ENCODE measurements around the gene TMEM255B. TPM values are rescaled to one million over a fixed set of nuclear protein-coding genes. Genes with fewer than 3 reads are reported as not detected.

Gene TMEM255B
- polyA plus RNA-seq, 1 donor (not counting 4 experiments of a cell fraction or from before 2014, with no cell fraction given): 7.6 TPM

DNA sequence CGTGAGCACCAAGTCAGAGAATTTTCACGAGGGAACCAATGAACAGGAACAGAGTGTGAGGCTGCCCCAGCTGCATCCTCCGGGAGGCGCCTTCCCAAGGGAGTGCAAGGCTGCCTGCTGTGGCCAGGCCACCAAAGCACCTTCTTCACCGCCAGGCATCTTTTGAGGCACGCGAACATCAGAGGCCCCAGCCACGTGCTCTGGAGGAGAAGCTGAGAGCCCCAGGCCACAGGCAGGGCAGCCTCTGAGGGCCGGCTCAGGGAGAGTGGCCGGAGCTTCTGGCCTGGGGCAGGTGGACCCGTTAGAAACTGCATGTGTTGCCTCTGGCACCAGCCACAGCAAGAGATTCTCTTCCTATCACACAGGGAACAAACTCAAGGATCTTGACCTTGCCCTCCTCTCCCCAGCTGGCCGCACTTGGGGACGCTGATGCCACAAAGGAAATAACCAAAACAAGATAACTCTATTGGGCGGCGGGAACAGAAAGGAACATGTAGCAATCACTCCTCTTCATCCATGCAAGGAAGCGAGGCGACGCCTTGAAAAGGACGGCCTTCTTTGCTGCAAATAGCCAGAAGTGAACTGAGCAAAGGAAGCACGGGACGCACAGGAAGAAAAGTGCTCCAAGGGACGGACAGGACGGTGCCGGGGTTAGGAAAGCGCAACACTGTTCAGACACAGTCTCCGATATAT, 85.0 kb downstream of the TMEM255B start:
- H3K27me3 ChIP-seq (ENCODE audit: control insufficient read depth, extremely low read depth, insufficient read depth, low read length): no peaks in the 10 kb centered on the region
- peaks cover 33% of the 10 kb centered on the region for H4K20me1 ChIP-seq (ENCODE audit: control insufficient read depth, extremely low read depth, insufficient read depth, low read length)
- H3K4me1 ChIP-seq (ENCODE audit: control insufficient read depth, extremely low read depth, insufficient read depth, low read length): peaks cover 62% of the 10 kb centered on the region
- H3K36me3 ChIP-seq (ENCODE audit: control insufficient read depth in 2 of 2, extremely low read depth in 1 of 2, insufficient read depth in 2 of 2, low read length in 2 of 2): peaks cover 38 to 70% of the 10 kb centered on the region in 2 experiments
- no peak overlapping the region for H3K4me2 ChIP-seq (ENCODE audit: control insufficient read depth, extremely low read depth, insufficient read depth, low read depth, low read length)
- dilution Hi-C loops (cut with MboI; ENCODE audit: extremely low pct_ligation_motif_present, low sequenced_read_pairs): no loop called here
- DNase-seq (ENCODE audit: low read depth, low spot score) (no peak), FAIRE-seq (no peak)
- no peak overlapping the region for H3K9ac ChIP-seq (ENCODE audit: control insufficient read depth, extremely low read depth, insufficient read depth, low read length)
- peaks cover 2% of the 10 kb centered on the region for H3K9me1 ChIP-seq (ENCODE audit: control insufficient read depth, extremely low read depth, insufficient read depth, low read length)
- H3K79me2 ChIP-seq (ENCODE audit: control insufficient read depth, insufficient read depth, low read length): peaks cover 82% of the 10 kb centered on the region
- no peaks in the 10 kb centered on the region for H3K9me3 ChIP-seq (ENCODE audit: control insufficient read depth, low read depth, low read length)
- no peak overlapping the region for H3K27ac ChIP-seq (ENCODE audit: control insufficient read depth, insufficient read depth, low read length)
- no peak overlapping the region for H2AFZ ChIP-seq (ENCODE audit: control insufficient read depth, low read length)
- TF ChIP-seq EZH2 (IDR thresholded peaks at IDR 0.05; ENCODE audit: low read length): no peak
- TF ChIP-seq, protein P1, sequence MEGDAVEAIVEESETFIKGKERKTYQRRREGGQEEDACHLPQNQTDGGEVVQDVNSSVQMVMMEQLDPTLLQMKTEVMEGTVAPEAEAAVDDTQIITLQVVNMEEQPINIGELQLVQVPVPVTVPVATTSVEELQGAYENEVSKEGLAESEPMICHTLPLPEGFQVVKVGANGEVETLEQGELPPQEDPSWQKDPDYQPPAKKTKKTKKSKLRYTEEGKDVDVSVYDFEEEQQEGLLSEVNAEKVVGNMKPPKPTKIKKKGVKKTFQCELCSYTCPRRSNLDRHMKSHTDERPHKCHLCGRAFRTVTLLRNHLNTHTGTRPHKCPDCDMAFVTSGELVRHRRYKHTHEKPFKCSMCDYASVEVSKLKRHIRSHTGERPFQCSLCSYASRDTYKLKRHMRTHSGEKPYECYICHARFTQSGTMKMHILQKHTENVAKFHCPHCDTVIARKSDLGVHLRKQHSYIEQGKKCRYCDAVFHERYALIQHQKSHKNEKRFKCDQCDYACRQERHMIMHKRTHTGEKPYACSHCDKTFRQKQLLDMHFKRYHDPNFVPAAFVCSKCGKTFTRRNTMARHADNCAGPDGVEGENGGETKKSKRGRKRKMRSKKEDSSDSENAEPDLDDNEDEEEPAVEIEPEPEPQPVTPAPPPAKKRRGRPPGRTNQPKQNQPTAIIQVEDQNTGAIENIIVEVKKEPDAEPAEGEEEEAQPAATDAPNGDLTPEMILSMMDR (optimal IDR thresholded peaks at IDR 0.05 in 1 of 3, IDR thresholded peaks at IDR 0.05 in 1 of 3, conservative IDR thresholded peaks at IDR 0.05 in 1 of 3; ENCODE audit: extremely low read depth in 1 of 3, insufficient read depth in 2 of 3, low read length in 3 of 3): no peak
- H3K4me3 ChIP-seq (ENCODE audit: control insufficient read depth in 2 of 3, extremely low read depth in 1 of 3, insufficient read depth in 2 of 3, low read depth in 1 of 3, low read length in 3 of 3): no peak overlapping the region

DNA sequence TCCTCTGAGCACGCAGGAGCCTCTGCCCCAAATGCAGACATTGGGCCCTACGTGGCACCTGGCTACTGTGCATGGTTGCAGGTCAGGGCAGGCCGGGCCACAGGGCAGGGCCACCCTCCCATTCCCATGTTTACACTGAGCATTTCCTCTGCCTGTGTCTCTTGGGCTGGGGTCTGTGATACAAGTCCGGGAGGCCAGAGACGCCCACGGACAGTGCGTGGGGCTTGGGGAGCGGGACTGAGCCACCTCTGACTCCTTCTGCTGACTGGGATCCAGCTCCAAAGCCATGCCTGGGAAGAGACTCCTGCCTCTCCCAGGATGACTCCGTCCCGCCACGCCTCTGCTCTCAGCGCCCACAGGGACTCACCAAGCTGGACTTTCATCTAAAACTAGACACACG, 86.0 kb downstream of the TMEM255B start:
- TF ChIP-seq, protein P1 (optimal IDR thresholded peaks at IDR 0.05 in 1 of 3, IDR thresholded peaks at IDR 0.05 in 1 of 3, conservative IDR thresholded peaks at IDR 0.05 in 1 of 3; ENCODE audit: extremely low read depth in 1 of 3, insufficient read depth in 2 of 3, low read length in 3 of 3): no peak
- no peak for TF ChIP-seq EZH2 (IDR thresholded peaks at IDR 0.05; ENCODE audit: low read length)
- Histone ChIP-seq H3K4me3 (ENCODE audit: control insufficient read depth in 2 of 3, extremely low read depth in 1 of 3, insufficient read depth in 2 of 3, low read depth in 1 of 3, low read length in 3 of 3) (no peak overlapping the region), H3K36me3 (ENCODE audit: control insufficient read depth in 2 of 2, extremely low read depth in 1 of 2, insufficient read depth in 2 of 2, low read length in 2 of 2) (peaks cover 32 to 65% of the 10 kb centered on the region in 2 experiments), H3K9me1 (ENCODE audit: control insufficient read depth, extremely low read depth, insufficient read depth, low read length) (peaks cover 5% of the 10 kb centered on the region), H3K27me3 (ENCODE audit: control insufficient read depth, extremely low read depth, insufficient read depth, low read length) (no peaks in the 10 kb centered on the region), H3K4me1 (ENCODE audit: control insufficient read depth, extremely low read depth, insufficient read depth, low read length) (peaks cover 62% of the 10 kb centered on the region), H3K27ac (ENCODE audit: control insufficient read depth, insufficient read depth, low read length) (no peak overlapping the region), H3K79me2 (ENCODE audit: control insufficient read depth, insufficient read depth, low read length) (peaks cover 86% of the 10 kb centered on the region), H2AFZ (ENCODE audit: control insufficient read depth, low read length) (no peak overlapping the region), H4K20me1 (ENCODE audit: control insufficient read depth, extremely low read depth, insufficient read depth, low read length) (peaks cover 41% of the 10 kb centered on the region), H3K9me3 (ENCODE audit: control insufficient read depth, low read depth, low read length) (no peaks in the 10 kb centered on the region), H3K9ac (ENCODE audit: control insufficient read depth, extremely low read depth, insufficient read depth, low read length) (no peak overlapping the region), H3K4me2 (ENCODE audit: control insufficient read depth, extremely low read depth, insufficient read depth, low read depth, low read length) (no peak overlapping the region)
- DNase-seq (ENCODE audit: low read depth, low spot score) (no peak), FAIRE-seq (no peak)
- dilution Hi-C loops (cut with MboI; ENCODE audit: extremely low pct_ligation_motif_present, low sequenced_read_pairs): no loop called here
